GM19023 (cell line): ENCODE measurements around the gene MFNG.

Experiments
- ATAC-seq: cut with Tn5 transposase; IDR thresholded peaks from one replicate; pipeline ENCODE4 v1.9.1; 2021; ENCODE audit warnings: mild to moderate bottlenecking, moderate library complexity; ENCODE audit not compliant: unreplicated experiment

The MFNG gene

GRCh38 chr22:37454857-37455686 is 31.1 kb downstream of the MFNG start:
- ATAC-seq: no peak

GRCh38 chr22:37453696-37454095 is 32.5 kb downstream of the MFNG start:
- no peak for ATAC-seq

GRCh38 chr22:37451218-37451617 is 35.0 kb downstream of the MFNG start:
- no peak for ATAC-seq

- ATAC-seq: no peak
Observed at GRCh38 chr22:37449331-37450001, 36.7 kb downstream of the MFNG start.

- no peak for ATAC-seq
Observed at GRCh38 chr22:37448516-37449127, 37.6 kb downstream of the MFNG start.

GRCh38 chr22:37445501-37445900 is 40.7 kb downstream of the MFNG start:
- ATAC-seq: no peak

- ATAC-seq: no peak
Observed at GRCh38 chr22:37443977-37444376, 42.2 kb downstream of the MFNG start.

- ATAC-seq: no peak
Observed at GRCh38 chr22:37443086-37443485, 43.1 kb downstream of the MFNG start.

- ATAC-seq: no peak
Observed at GRCh38 chr22:37442537-37442936, 43.6 kb downstream of the MFNG start.

- ATAC-seq: no peak
Observed at GRCh38 chr22:37442135-37442534, 44.0 kb downstream of the MFNG start.

GRCh38 chr22:37440875-37441274 is 45.3 kb downstream of the MFNG start:
- ATAC-seq: no peak

GRCh38 chr22:37439347-37439746 is 46.8 kb downstream of the MFNG start:
- no peak for ATAC-seq

- no peak for ATAC-seq
Observed at GRCh38 chr22:37435970-37436603, 50.1 kb downstream of the MFNG start.

- no peak for ATAC-seq
Observed at GRCh38 chr22:37433786-37434185, 52.4 kb downstream of the MFNG start.

- ATAC-seq: no peak
Observed at GRCh38 chr22:37432708-37433054, 53.5 kb downstream of the MFNG start.

GRCh38 chr22:37431801-37432707 is 54.1 kb downstream of the MFNG start:
- ATAC-seq: no peak

GRCh38 chr22:37431366-37431765 is 54.8 kb downstream of the MFNG start:
- no peak for ATAC-seq

GRCh38 chr22:37430941-37431340 is 55.2 kb downstream of the MFNG start:
- ATAC-seq: no peak

GRCh38 chr22:37428649-37429586 is 57.3 kb downstream of the MFNG start:
- no peak for ATAC-seq
